ENCODE data around the gene BOK. TPM values are rescaled to one million over a fixed set of nuclear protein-coding genes. Genes with fewer than 3 reads are reported as not detected.

BOK gene
- total and polyA plus RNA-seq, 2 of the 13 experiments (the other 11 are each of a cell fraction or from before 2014, with no cell fraction given) = 35.5 to 39.2 TPM

DNA sequence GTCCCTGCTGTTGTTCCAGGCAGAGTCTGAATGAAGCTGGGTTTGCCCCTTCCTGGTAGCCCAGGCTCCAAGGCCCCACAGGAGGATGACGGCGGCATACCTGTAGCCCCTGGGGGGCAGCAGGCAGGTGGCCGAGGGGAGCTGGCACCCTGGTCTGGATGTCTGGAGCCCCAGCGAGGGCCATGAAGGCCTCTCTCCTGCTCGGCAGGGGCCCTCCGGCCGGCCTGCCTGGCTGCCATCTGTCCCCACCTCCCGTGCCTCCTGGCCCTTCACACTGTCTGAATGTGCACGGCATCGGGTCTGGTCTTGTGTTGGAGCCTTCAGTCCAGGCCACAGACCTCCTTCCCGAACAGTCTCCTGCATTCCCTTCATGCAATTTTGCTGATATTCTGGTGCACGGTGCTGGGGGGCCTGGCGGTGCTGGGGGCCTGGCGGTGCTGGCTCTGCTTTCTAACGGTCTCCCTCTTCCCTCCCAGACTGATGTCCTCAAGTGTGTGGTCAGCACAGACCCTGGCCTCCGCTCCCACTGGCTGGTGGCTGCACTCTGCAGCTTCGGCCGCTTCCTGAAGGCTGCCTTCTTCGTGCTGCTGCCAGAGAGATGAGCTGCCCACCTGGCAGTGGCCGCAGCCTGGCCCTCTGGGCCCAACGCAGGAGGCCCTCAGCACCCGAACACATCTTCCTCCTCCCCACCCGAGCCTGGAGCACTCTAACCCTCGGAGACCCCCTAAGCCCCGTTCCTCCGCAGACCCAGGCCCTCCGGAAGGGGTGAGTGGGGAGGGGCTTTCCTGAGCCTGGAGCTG lies 13.5 kb downstream of the BOK start (continued):
- TF ChIP-seq ZSCAN30 (CRISPR knock-in tag; IDR thresholded peaks at IDR 0.05) (no peak), SRSF1 (optimal IDR thresholded peaks at IDR 0.05; ENCODE audit: low read depth, low read length) (no peak), TIGD3 (CRISPR knock-in tag; IDR thresholded peaks at IDR 0.05; ENCODE audit: borderline replicate concordance) (no peak), ZNF768 (CRISPR knock-in tag; IDR thresholded peaks at IDR 0.05) (no peak), ZNF431 (CRISPR knock-in tag; IDR thresholded peaks at IDR 0.05; ENCODE audit: borderline replicate concordance, low read depth) (no peak), ZNF503 (CRISPR knock-in tag; IDR thresholded peaks at IDR 0.05) (no peak), BCL3 (CRISPR knock-in tag; IDR thresholded peaks at IDR 0.05) (no peak), ZNF576 (CRISPR knock-in tag; IDR thresholded peaks at IDR 0.05) (no peak), RNF2 (conservative IDR thresholded peaks at IDR 0.05; ENCODE audit: low read depth) (no peak), TARDBP (CRISPR knock-in tag; IDR thresholded peaks at IDR 0.05) (no peak), ZNF335 (CRISPR knock-in tag; IDR thresholded peaks at IDR 0.05) (no peak)
